AG04450 (cell line): ENCODE results near the gene MITF. TPM values are rescaled to one million over a fixed set of nuclear protein-coding genes. Genes with fewer than 3 reads are reported as not detected.

ENCODE experiments used
- CTCF ChIA-PET: fragments of 300-600, 350-600 bp; formaldehyde crosslinking; extraction: SDS; loops from one replicate; lab custom pipeline; 2022; ENCODE audit warnings: antibody characterized with exemption, inconsistent platforms; lab: Charles Lee
- POLR2A ChIA-PET: fragments of 350-600 bp; formaldehyde crosslinking; extraction: SDS; loops from one replicate; lab custom pipeline; 2021; ENCODE audit warnings: antibody characterized with exemption, inconsistent platforms; lab: Yijun Ruan, JAX
- DNase-seq: peaks from one replicate; pipeline ENCODE4 v3.0.0-alpha.2; 2011; ENCODE audit warnings: low read depth, low spot score
- H3K27ac ChIP-seq: one replicate; pipeline ENCODE4 v1.5.1; 2012; ENCODE audit warnings: low read depth, low read length, control low read depth
- H3K27me3 ChIP-seq: one replicate; pipeline ENCODE4 v1.6.0; 2012; ENCODE audit warnings: low read length; ENCODE audit not compliant: control insufficient read depth, insufficient read depth
- H3K4me3 ChIP-seq: 2 replicates; pipeline ENCODE4 v1.5.1; 2011; ENCODE audit warnings: mild to moderate bottlenecking, low read depth, low read length, control low read depth
- H3K9me3 ChIP-seq: 2 replicates; pipeline ENCODE4 v1.5.1; 2012; ENCODE audit warnings: low read length; ENCODE audit not compliant: control insufficient read depth, insufficient read depth
- polyA plus RNA-seq: library from polyadenylated mRNA; depleted of rRNA; stranded (reverse); fragments of >200 nt; gene quantifications from 2 replicates; pipeline ENCODE4 v1.2.3, GENCODE V29; 2011
- TF ChIP-seq, protein P1 (sequence below): IDR thresholded peaks from 2 replicates; pipeline ENCODE4 v1.5.1; 2011; ENCODE audit warnings: low read depth, low read length, control low read depth, inconsistent platforms

Gene MITF
- polyA plus RNA-seq, 1 experiment: 32.2 TPM

DNA sequence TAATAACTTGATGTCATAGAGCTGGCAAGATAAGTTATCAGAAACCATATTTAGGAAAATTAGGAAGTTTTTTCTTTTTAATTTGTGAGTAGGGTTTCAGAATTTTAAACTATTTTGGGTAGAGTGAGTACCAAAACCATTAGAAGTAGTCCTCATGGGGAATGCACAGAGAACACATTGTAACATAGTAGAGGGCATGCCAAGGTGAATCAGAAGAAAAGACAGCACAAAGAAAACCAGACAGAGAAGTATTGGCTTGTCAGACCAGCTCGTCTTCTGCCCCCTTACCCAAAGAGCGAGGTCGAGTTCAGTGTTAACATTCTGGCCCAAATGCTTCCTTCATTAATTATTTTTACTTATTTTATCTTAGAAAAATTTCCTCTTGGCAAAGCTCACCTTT, 139.0 kb downstream of the MITF start:
- no peak overlapping the region for H3K4me3 ChIP-seq
- DNase-seq: no peak
- ChIA-PET POLR2A (no interaction called here), CTCF (no interaction called here)
- TF ChIP-seq, protein P1, sequence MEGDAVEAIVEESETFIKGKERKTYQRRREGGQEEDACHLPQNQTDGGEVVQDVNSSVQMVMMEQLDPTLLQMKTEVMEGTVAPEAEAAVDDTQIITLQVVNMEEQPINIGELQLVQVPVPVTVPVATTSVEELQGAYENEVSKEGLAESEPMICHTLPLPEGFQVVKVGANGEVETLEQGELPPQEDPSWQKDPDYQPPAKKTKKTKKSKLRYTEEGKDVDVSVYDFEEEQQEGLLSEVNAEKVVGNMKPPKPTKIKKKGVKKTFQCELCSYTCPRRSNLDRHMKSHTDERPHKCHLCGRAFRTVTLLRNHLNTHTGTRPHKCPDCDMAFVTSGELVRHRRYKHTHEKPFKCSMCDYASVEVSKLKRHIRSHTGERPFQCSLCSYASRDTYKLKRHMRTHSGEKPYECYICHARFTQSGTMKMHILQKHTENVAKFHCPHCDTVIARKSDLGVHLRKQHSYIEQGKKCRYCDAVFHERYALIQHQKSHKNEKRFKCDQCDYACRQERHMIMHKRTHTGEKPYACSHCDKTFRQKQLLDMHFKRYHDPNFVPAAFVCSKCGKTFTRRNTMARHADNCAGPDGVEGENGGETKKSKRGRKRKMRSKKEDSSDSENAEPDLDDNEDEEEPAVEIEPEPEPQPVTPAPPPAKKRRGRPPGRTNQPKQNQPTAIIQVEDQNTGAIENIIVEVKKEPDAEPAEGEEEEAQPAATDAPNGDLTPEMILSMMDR: no peak
- H3K9me3 ChIP-seq: no peaks in the 10 kb centered on the region; the same call in 1 of the 2 replicates
- H3K27me3 ChIP-seq: no peaks in the 10 kb centered on the region
- H3K27ac ChIP-seq: no peak overlapping the region

DNA sequence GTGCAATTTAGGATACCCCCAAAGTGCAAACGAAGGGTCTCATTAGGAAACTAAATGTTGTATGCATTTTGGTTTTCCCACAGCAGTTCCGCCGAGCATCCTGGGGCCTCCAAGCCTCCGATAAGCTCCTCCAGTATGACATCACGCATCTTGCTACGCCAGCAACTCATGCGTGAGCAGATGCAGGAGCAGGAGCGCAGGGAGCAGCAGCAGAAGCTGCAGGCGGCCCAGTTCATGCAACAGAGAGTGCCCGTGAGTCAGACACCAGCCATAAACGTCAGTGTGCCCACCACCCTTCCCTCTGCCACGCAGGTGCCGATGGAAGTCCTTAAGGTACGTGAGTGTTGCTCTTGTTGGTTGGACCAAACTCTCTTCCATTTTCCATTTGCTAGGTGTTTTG, 139.8 kb downstream of the MITF start:
- Histone ChIP-seq H3K9me3 (no peaks in the 10 kb centered on the region; the same call in 1 of the 2 replicates), H3K27ac (no peak overlapping the region), H3K4me3 (no peak overlapping the region), H3K27me3 (no peaks in the 10 kb centered on the region)
- POLR2A ChIA-PET: no interaction called here
- TF ChIP-seq, protein P1: no peak
- no peak for DNase-seq
- CTCF ChIA-PET: no interaction called here

DNA sequence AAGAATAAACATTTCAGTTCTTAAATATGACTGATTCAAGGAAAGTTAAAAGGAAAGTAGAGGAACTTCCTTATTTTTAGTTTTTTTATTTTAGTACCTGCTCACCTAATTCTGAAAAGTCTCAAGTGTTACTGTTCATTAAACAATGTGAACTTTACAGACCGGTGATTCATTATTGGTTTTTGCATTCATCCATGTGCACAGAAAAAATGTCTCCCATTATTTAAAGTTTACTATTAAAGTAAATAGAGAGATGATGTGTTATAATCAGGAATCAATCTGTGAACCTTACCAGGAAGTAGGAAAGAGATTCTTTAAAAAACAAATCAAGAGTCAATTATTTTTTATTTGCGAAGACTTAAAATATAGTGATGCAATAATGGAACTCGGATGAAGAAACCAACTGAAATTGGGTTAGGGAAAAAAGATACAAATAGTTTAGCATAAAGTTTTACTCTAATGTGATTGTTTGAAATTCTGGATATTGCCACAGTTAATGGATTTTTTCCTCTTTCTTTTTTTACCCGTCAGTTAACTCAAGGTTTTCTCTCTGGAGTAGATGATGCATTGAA, 140.9 kb downstream of the MITF start:
- CTCF ChIA-PET: interaction anchor here (1.0 kb wide), 1 partner anchor 189 kb away, joined by 3 read pairs; no protein-coding TSS in a partner anchor
- Histone ChIP-seq H3K9me3 (no peaks in the 10 kb centered on the region; the same call in 1 of the 2 replicates), H3K27me3 (no peaks in the 10 kb centered on the region), H3K27ac (no peak overlapping the region), H3K4me3 (no peak overlapping the region)
- POLR2A ChIA-PET: no interaction called here
- no peak for DNase-seq
- TF ChIP-seq, protein P1: no peak

DNA sequence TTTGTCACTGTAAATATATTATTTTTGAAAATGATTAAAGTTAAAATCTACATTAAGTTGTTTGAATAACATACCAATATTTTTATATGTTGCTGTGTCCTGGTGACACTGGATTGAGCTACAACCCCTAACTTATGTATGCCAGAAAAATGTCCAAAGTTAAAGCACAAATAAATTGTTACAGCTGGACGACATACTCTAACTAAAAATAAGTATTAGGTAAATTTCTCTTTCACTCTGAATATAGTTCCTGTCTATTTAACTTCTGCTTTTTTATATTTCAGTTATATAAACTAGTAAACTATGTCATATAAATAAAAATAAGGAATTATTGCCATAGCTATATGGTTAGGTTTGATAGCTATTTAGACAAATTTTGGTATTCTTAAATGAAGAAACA, 141.8 kb downstream of the MITF start:
- ChIA-PET POLR2A (interaction anchor here (1.0 kb wide), 1 partner anchor 11 kb away, joined by 3 read pairs; no protein-coding TSS in a partner anchor), CTCF (interaction anchor here (2.0 kb wide), 1 partner anchor 25 kb away, joined by 5 read pairs; no protein-coding TSS in a partner anchor)
- no peak for DNase-seq
- Histone ChIP-seq H3K27me3 (no peaks in the 10 kb centered on the region), H3K27ac (no peak overlapping the region), H3K4me3 (no peak overlapping the region), H3K9me3 (no peaks in the 10 kb centered on the region; the same call in 1 of the 2 replicates)
- TF ChIP-seq, protein P1: no peak

DNA sequence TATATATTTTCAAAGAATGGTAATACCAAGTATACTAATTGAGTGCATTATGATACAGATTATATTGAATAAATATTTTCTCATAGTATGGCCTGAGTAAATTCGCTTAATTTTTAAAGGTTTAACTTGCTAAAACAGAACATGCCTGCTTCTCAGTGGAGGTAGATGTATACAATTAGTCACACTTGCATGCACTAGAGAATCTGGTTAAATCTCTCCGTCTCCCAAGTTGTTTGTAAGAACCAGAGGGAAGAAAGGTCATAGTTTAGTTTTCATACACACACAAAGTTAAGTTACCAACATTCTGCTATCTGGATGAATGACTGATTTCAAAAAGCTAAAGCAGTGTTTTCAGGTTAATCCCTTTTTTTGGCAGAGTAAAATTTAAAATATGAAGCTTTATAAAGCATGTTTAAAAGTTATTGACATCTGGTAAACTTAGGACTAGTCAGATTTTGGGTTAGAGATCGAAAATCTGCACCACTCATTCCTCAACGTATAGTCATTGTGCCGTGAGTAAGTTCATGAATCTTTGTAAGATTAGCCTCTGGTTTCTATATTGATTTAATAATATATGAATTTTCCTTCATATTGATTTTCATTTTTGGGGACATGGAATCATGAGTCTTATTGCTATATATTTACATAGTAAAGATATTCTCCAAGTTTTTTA, 142.6 kb downstream of the MITF start:
- TF ChIP-seq, protein P1: no peak
- DNase-seq: no peak
- CTCF ChIA-PET: interaction anchor here (2.0 kb wide), 1 partner anchor 26 kb away, joined by 5 read pairs; no protein-coding TSS in a partner anchor
- Histone ChIP-seq H3K27me3 (no peaks in the 10 kb centered on the region), H3K9me3 (no peaks in the 10 kb centered on the region; the same call in 1 of the 2 replicates), H3K4me3 (no peak overlapping the region), H3K27ac (no peak overlapping the region)
- POLR2A ChIA-PET: interaction anchor here (1.0 kb wide), 1 partner anchor 12 kb away, joined by 3 read pairs; no protein-coding TSS in a partner anchor
